Measurements from ENCODE around the gene PLCG2. TPM values are rescaled to one million over a fixed set of nuclear protein-coding genes. Genes with fewer than 3 reads are reported as not detected.
"Not testable (repeated sequence)": the region's sequence is repeated elsewhere in the genome, so short reads cannot be mapped to it uniquely, and the experiment has no call there.

The PLCG2 gene
- total RNA-seq, 1 donor from 2014 or later, result 6.9 TPM

- no peak for DNase-seq (ENCODE audit: missing footprints)
- intact Hi-C loops (cut with DNase I), result loop anchor here (5.0 kb wide), 1 partner anchor 44 kb away; no protein-coding TSS in a partner anchor
These were observed 157.3 kb downstream of the PLCG2 start for GRCh38 chr16:81936209-81937000.

GRCh38 chr16:81937305-81938038 is 158.4 kb downstream of the PLCG2 start:
- ATAC-seq, result no peak
- no peak for DNase-seq (ENCODE audit: missing footprints)
- intact Hi-C loops (cut with DNase I), result loop anchor here (5.0 kb wide), 1 partner anchor 45 kb away; no protein-coding TSS in a partner anchor

More at GRCh38 chr16:81936209-81937000, 157.3 kb downstream of the PLCG2 start:
- no peak for ATAC-seq

GRCh38 chr16:81938326-81939163 is 159.5 kb downstream of the PLCG2 start:
- intact Hi-C loops (cut with DNase I), result loop anchor here (5.0 kb wide), 1 partner anchor 46 kb away; no protein-coding TSS in a partner anchor
- no peak for ATAC-seq
- DNase-seq (ENCODE audit: missing footprints), result no peak

GRCh38 chr16:81939164-81940056 is 160.3 kb downstream of the PLCG2 start:
- ATAC-seq, result no peak
- DNase-seq (ENCODE audit: missing footprints), result no peak
- intact Hi-C loops (cut with DNase I), result loop anchor here (5.0 kb wide), 2 partner anchors 47 to 123 kb away; no protein-coding TSS in a partner anchor

- DNase-seq (ENCODE audit: missing footprints) (no peak), ATAC-seq (no peak)
- intact Hi-C loops (cut with DNase I), result loop anchor here (1.0 to 5.0 kb wide), 2 partner anchors 121 to 290 kb away; no protein-coding TSS in a partner anchor
These were observed 161.9 kb downstream of the PLCG2 start for GRCh38 chr16:81940781-81941560.

- intact Hi-C loops (cut with DNase I), result loop anchor here (5.0 kb wide), 1 partner anchor 120 kb away; no protein-coding TSS in a partner anchor
- DNase-seq (ENCODE audit: missing footprints), result no peak
- no peak for ATAC-seq
These were observed 163.0 kb downstream of the PLCG2 start for GRCh38 chr16:81942007-81942601.

GRCh38 chr16:81945665-81946064 is 166.6 kb downstream of the PLCG2 start:
- intact Hi-C loops (cut with DNase I), result no loop called here
- ATAC-seq (no peak), DNase-seq (ENCODE audit: missing footprints) (no peak)

- intact Hi-C loops (cut with DNase I), result no loop called here
- no peak for ATAC-seq
- no peak for DNase-seq (ENCODE audit: missing footprints)
These were observed 167.1 kb downstream of the PLCG2 start for GRCh38 chr16:81946206-81946605.

- DNase-seq (ENCODE audit: missing footprints), result no peak
- intact Hi-C loops (cut with DNase I), result no loop called here
- ATAC-seq, result no peak
These were observed 172.5 kb downstream of the PLCG2 start for GRCh38 chr16:81951564-81951963.

- intact Hi-C loops (cut with DNase I), result no loop called here
- ATAC-seq, result no peak
- DNase-seq (ENCODE audit: missing footprints), result peak; percentile 70
These were observed 177.3 kb downstream of the PLCG2 start for GRCh38 chr16:81956213-81956948.

- intact Hi-C loops (cut with DNase I), result no loop called here
- DNase-seq (ENCODE audit: missing footprints) (no peak), ATAC-seq (no peak)
These were observed 185.7 kb downstream of the PLCG2 start for GRCh38 chr16:81964808-81965207.

GRCh38 chr16:81967358-81967757 is 188.3 kb downstream of the PLCG2 start:
- no peak for ATAC-seq
- intact Hi-C loops (cut with DNase I), result no loop called here
- no peak for DNase-seq (ENCODE audit: missing footprints)

- DNase-seq (ENCODE audit: missing footprints) (no peak), ATAC-seq (no peak)
- intact Hi-C loops (cut with DNase I), result no loop called here
These were observed 192.8 kb downstream of the PLCG2 start for GRCh38 chr16:81971853-81972252.

GRCh38 chr16:81973737-81974136 is 194.6 kb downstream of the PLCG2 start:
- DNase-seq (ENCODE audit: missing footprints) (no peak), ATAC-seq (no peak)
- intact Hi-C loops (cut with DNase I), result no loop called here

GRCh38 chr16:81975637-81976036 is 196.5 kb downstream of the PLCG2 start:
- DNase-seq (ENCODE audit: missing footprints) (no peak), ATAC-seq (no peak)
- intact Hi-C loops (cut with DNase I), result no loop called here

- intact Hi-C loops (cut with DNase I); DNase-seq (ENCODE audit: missing footprints); ATAC-seq: not testable (repeated sequence)
These were observed 198.3 kb downstream of the PLCG2 start for GRCh38 chr16:81977335-81977942.
